Embryonic facial prominence (tissue), 1 donor: Measurements from ENCODE around the gene MRPL10.
A peak's percentile ranks its signal among the peaks of the same experiment; 100 is the strongest.

ENCODE experiments used
- DNase-seq: peaks from one replicate; pipeline ENCODE4 v3.0.0-alpha.2; 2016; ENCODE audit errors: extremely low spot score

Gene MRPL10

GRCh38 chr17:47857551-47858455, 26.5 kb upstream of the MRPL10 start:
- no peak for DNase-seq

GRCh38 chr17:47856830-47857229, 25.5 kb upstream of the MRPL10 start:
- no peak for DNase-seq

GRCh38 chr17:47855737-47856136, 24.4 kb upstream of the MRPL10 start:
- no peak for DNase-seq

GRCh38 chr17:47853616-47854015, 22.3 kb upstream of the MRPL10 start:
- no peak for DNase-seq

- DNase-seq = no peak
Measured at GRCh38 chr17:47852113-47852949, 21.0 kb upstream of the MRPL10 start.

GRCh38 chr17:47851764-47852112, 20.4 kb upstream of the MRPL10 start:
- no peak for DNase-seq

- no peak for DNase-seq
Measured at GRCh38 chr17:47850692-47851573, 19.6 kb upstream of the MRPL10 start, which contains the start of gene SP6. Gene SP6, minus strand, starts transcription at chr17:47851163. Its CDS starts 2,734 bp downstream, at chr17:47848429.

- DNase-seq = no peak
Measured at GRCh38 chr17:47850373-47850691, 19.0 kb upstream of the MRPL10 start.

- DNase-seq = no peak
Measured at GRCh38 chr17:47848198-47848513, 16.8 kb upstream of the MRPL10 start.

- no peak for DNase-seq
Measured at GRCh38 chr17:47847341-47848197, 16.2 kb upstream of the MRPL10 start.

- DNase-seq = no peak
Measured at GRCh38 chr17:47846716-47847340, 15.5 kb upstream of the MRPL10 start.

GRCh38 chr17:47845716-47846075, 14.4 kb upstream of the MRPL10 start:
- no peak for DNase-seq

- peak; percentile 96 for DNase-seq
Measured at GRCh38 chr17:47844814-47845715, 13.7 kb upstream of the MRPL10 start.

GRCh38 chr17:47844227-47844626, 12.9 kb upstream of the MRPL10 start:
- no peak for DNase-seq

GRCh38 chr17:47843391-47843730, 12.0 kb upstream of the MRPL10 start:
- DNase-seq = no peak

GRCh38 chr17:47841488-47842291, 10.3 kb upstream of the MRPL10 start:
- DNase-seq = no peak

- peak; percentile 63 for DNase-seq
Measured at GRCh38 chr17:47840742-47841487, 9.6 kb upstream of the MRPL10 start, which contains the start of gene SCRN2. Gene SCRN2, minus strand, starts transcription at chr17:47841273. Its CDS starts 430 bp downstream, at chr17:47840843.
